Metanephros (tissue), 1 donor: ENCODE data around the gene CPB2. TPM values are rescaled to one million over a fixed set of nuclear protein-coding genes. Genes with fewer than 3 reads are reported as not detected.

Source experiments
- total RNA-seq: library from RNA; depleted of rRNA; stranded (reverse); fragments of >200 nt; gene quantifications from one replicate; pipeline ENCODE4 v1.2.3, GENCODE V29; 2014

CPB2 gene, protein sequence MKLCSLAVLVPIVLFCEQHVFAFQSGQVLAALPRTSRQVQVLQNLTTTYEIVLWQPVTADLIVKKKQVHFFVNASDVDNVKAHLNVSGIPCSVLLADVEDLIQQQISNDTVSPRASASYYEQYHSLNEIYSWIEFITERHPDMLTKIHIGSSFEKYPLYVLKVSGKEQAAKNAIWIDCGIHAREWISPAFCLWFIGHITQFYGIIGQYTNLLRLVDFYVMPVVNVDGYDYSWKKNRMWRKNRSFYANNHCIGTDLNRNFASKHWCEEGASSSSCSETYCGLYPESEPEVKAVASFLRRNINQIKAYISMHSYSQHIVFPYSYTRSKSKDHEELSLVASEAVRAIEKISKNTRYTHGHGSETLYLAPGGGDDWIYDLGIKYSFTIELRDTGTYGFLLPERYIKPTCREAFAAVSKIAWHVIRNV
- total RNA-seq: not detected

DNA sequence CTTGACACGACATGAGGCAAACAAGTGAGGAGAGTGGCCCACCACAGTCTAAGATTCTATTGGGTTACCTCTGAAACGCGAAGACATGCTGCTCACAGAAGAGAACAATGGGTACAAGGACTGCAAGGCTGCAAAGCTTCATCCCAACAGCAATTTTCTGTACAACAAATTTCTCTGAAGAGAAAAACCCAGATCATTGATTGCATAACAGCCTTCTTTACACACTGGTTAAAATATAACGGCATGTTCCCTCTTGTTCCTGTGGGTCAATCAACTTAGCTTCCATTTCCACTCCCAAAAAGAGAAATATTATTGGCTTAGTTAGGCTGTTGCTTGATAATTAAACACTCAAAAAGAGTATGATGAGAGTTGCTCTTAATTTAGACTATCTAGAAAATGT lies at the start of gene CPB2:
Gene CPB2, minus strand, starts transcription at position 166 of the 400 bp plus-strand sequence. Its CDS starts 24 bp downstream, at position 142.

DNA sequence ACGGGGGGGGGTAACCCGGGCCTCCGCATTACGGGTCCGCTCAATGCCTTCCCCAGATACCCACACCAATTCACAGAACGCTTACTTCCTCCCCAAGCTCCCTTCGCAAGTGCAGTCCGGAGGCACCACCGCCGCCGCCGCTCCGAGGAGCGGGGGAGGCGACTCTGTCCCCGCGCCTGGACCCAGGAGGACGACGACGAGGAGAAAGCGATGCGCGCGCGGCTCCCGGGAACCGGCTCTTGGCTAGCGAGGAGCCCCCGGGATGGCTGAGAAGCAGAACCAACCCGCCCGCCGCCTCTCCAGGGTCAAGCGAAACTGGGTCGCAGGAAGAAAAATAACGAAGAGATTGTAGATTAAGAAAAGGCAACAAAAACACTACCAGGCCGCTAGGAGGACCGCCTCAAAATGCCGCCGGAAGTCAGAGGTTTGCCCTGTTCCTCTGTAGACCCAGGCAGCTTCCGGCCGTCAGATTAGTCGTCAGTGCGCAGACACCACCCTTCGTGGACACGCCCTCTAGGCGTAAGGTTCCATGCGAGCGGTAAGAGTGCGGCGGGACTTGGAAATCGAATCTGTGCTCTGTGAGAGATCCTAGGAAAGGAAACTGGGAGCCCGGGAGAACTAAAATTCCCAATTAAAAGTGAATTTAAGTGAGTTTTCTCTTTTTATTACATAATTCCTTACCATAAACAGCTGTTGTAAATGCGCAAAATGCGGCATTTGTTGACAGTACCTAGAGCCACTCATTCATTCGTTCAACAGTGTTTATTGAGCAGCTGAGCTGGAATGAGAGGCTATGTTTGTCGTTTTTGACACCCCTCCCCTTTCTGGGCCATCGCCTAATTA lies 52.3 kb downstream of the CPB2 start, which contains the start of gene ZC3H13:
Gene ZC3H13, minus strand, starts transcription at position 428 of the 843 bp plus-strand sequence. CDS start 7,239 bp downstream, outside the sequence.

Other genes with a start within 250 kb of the CPB2 start
- gene ZC3H13, start 52.3 kb downstream of the CPB2 start, total RNA-seq: 23.8 TPM
- gene LCP1, start 77.1 kb upstream of the CPB2 start, total RNA-seq: 25.2 TPM
- 0.12 TPM for gene LRRC63, start 106.9 kb upstream of the CPB2 start, total RNA-seq